ENCODE data around the gene PALD1. TPM values are rescaled to one million over a fixed set of nuclear protein-coding genes. Genes with fewer than 3 reads are reported as not detected.
A peak's percentile ranks its signal among the peaks of the same experiment; 100 is the strongest.

Gene PALD1
- total RNA-seq, 1 donor from 2014 or later: 6.9 TPM

GRCh38 chr10:70597856-70598815 lies 119.6 kb downstream of the PALD1 start:
- intact Hi-C loops (cut with DNase I): no loop called here
- Histone ChIP-seq H3K27me3 (no peaks in the 10 kb centered on the region), H3K4me3 (no peak overlapping the region), H3K9me3 (no peaks in the 10 kb centered on the region), H3K4me1 (no peaks in the 10 kb centered on the region), H3K36me3 (no peaks in the 10 kb centered on the region), H3K27ac (no peak overlapping the region)
- no peak for TF ChIP-seq POLR2A (IDR thresholded peaks at IDR 0.05)
- TF ChIP-seq POLR2AphosphoS5 (IDR thresholded peaks at IDR 0.05; ENCODE audit: insufficient read depth in 1 of 2, low read depth in 1 of 2): no peak
- peak; percentile 56 to 87 for DNase-seq (ENCODE audit: extremely low spot score in 2 of 2)

GRCh38 chr10:70598857-70599295 lies 120.3 kb downstream of the PALD1 start:
- intact Hi-C loops (cut with DNase I): no loop called here
- peak; percentile 69 to 88 for DNase-seq (ENCODE audit: extremely low spot score in 2 of 2)
- no peaks in the 10 kb centered on the region for H3K9me3 ChIP-seq
- H3K4me1 ChIP-seq: no peaks in the 10 kb centered on the region
- H3K27ac ChIP-seq: no peak overlapping the region
- no peaks in the 10 kb centered on the region for H3K27me3 ChIP-seq
- H3K4me3 ChIP-seq: no peak overlapping the region
- TF ChIP-seq POLR2A (IDR thresholded peaks at IDR 0.05) (no peak), CTCF (IDR thresholded peaks at IDR 0.05) (no peak), POLR2AphosphoS5 (IDR thresholded peaks at IDR 0.05; ENCODE audit: insufficient read depth in 1 of 2, low read depth in 1 of 2) (no peak)
- H3K36me3 ChIP-seq: no peaks in the 10 kb centered on the region

- TF ChIP-seq CTCF (IDR thresholded peaks at IDR 0.05) (no peak), POLR2AphosphoS5 (IDR thresholded peaks at IDR 0.05; ENCODE audit: insufficient read depth in 1 of 2, low read depth in 1 of 2) (no peak), POLR2A (IDR thresholded peaks at IDR 0.05) (no peak)
- H3K4me3 ChIP-seq: no peak overlapping the region
- H3K27me3 ChIP-seq: no peaks in the 10 kb centered on the region
- intact Hi-C loops (cut with DNase I): no loop called here
- H3K36me3 ChIP-seq: no peaks in the 10 kb centered on the region
- H3K9me3 ChIP-seq: no peaks in the 10 kb centered on the region
- DNase-seq (ENCODE audit: extremely low spot score in 2 of 2): no peak
- H3K4me1 ChIP-seq: no peaks in the 10 kb centered on the region
- H3K27ac ChIP-seq: no peak overlapping the region
Observed at GRCh38 chr10:70599319-70599718, 120.8 kb downstream of the PALD1 start.

GRCh38 chr10:70599791-70600190 lies 121.2 kb downstream of the PALD1 start:
- Histone ChIP-seq H3K27ac (no peak overlapping the region), H3K36me3 (no peaks in the 10 kb centered on the region), H3K9me3 (no peaks in the 10 kb centered on the region), H3K27me3 (no peaks in the 10 kb centered on the region), H3K4me1 (no peaks in the 10 kb centered on the region), H3K4me3 (no peak overlapping the region)
- intact Hi-C loops (cut with DNase I): no loop called here
- TF ChIP-seq CTCF (IDR thresholded peaks at IDR 0.05) (no peak), POLR2A (IDR thresholded peaks at IDR 0.05) (no peak), POLR2AphosphoS5 (IDR thresholded peaks at IDR 0.05; ENCODE audit: insufficient read depth in 1 of 2, low read depth in 1 of 2) (no peak)
- no peak for DNase-seq (ENCODE audit: extremely low spot score in 2 of 2)

GRCh38 chr10:70600512-70601395 lies 122.2 kb downstream of the PALD1 start:
- no peak overlapping the region for H3K27ac ChIP-seq
- no peaks in the 10 kb centered on the region for H3K36me3 ChIP-seq
- TF ChIP-seq CTCF (IDR thresholded peaks at IDR 0.05) (no peak), POLR2AphosphoS5 (IDR thresholded peaks at IDR 0.05; ENCODE audit: insufficient read depth in 1 of 2, low read depth in 1 of 2) (no peak), POLR2A (IDR thresholded peaks at IDR 0.05) (no peak)
- no peak overlapping the region for H3K4me3 ChIP-seq
- no peaks in the 10 kb centered on the region for H3K4me1 ChIP-seq
- no peaks in the 10 kb centered on the region for H3K9me3 ChIP-seq
- intact Hi-C loops (cut with DNase I): no loop called here
- DNase-seq (ENCODE audit: extremely low spot score in 2 of 2): peak in 1 of 2 donors; percentile 67
- H3K27me3 ChIP-seq: no peaks in the 10 kb centered on the region
